Endothelial cell (in vitro differentiated cells): Measurements from ENCODE around the gene CXXC1. TPM values are rescaled to one million over a fixed set of nuclear protein-coding genes. Genes with fewer than 3 reads are reported as not detected.

Experiments used
- DNase-seq: peaks from one replicate; pipeline ENCODE4 v3.0.0; 2021; ENCODE audit warnings: low spot score
- H3K27ac Mint-ChIP-seq: one replicate; pipeline ENCODE4 v1.8.0; 2021; ENCODE audit warnings: mixed read lengths, inconsistent platforms; ENCODE audit not compliant: unreplicated experiment
- H3K27me3 Mint-ChIP-seq: one replicate; pipeline ENCODE4 v1.8.0; 2021; ENCODE audit warnings: mild to moderate bottlenecking, moderate library complexity, mixed read lengths, inconsistent platforms; ENCODE audit not compliant: unreplicated experiment
- H3K36me3 Mint-ChIP-seq: one replicate; pipeline ENCODE4 v1.8.0; 2021; ENCODE audit warnings: mild to moderate bottlenecking, low read depth, mixed read lengths, inconsistent platforms; ENCODE audit not compliant: unreplicated experiment
- H3K4me1 Mint-ChIP-seq: one replicate; pipeline ENCODE4 v1.8.0; 2021; ENCODE audit warnings: mild to moderate bottlenecking, mixed read lengths, inconsistent platforms; ENCODE audit not compliant: unreplicated experiment
- H3K4me3 Mint-ChIP-seq: one replicate; pipeline ENCODE4 v1.8.0; 2021; ENCODE audit warnings: mild to moderate bottlenecking, mixed read lengths, inconsistent platforms; ENCODE audit not compliant: unreplicated experiment
- H3K9me3 Mint-ChIP-seq: one replicate; pipeline ENCODE4 v1.8.0; 2021; ENCODE audit warnings: mixed read lengths, inconsistent platforms; ENCODE audit not compliant: unreplicated experiment
- CTCF ChIP-seq: fragments of 200-600 bp; sonication (generic); IDR thresholded peaks from one replicate; pipeline ENCODE4 v1.5.0; 2021; ENCODE audit warnings: antibody characterized with exemption; ENCODE audit not compliant: unreplicated experiment
- long read RNA-seq: library from polyadenylated mRNA; unstranded; transcript quantifications from one replicate; pipeline ENCODE4 v2.0.0, GENCODE V29; 2020; ENCODE audit not compliant: unreplicated experiment
- total RNA-seq: library from RNA; stranded (reverse); fragmentation: NEBNext Ultra II Directional; extraction: Animal tissue kit (Norgen Biotek cat#: 25700); gene quantifications from one replicate; pipeline ENCODE4 v1.2.1, GENCODE V29; 2021; ENCODE audit not compliant: unreplicated experiment

Gene CXXC1
- total RNA-seq: 71.7 TPM
- long read RNA-seq, transcript CXXC1-201 (15 exons, 2,936 nt): major isoform, 34 of 48 reads
- long read RNA-seq, partial matches to known transcripts: 1 of 48 reads
- long read RNA-seq, other reads (novel, unspliced or antisense): 10 of 48 reads

- H3K27ac Mint-ChIP-seq: peak within 1 kb of the TSS; percentile 97
- peaks cover 19% of the 10 kb centered on the region for H3K4me1 Mint-ChIP-seq
- peak; percentile 50 for TF ChIP-seq CTCF
- H3K27me3 Mint-ChIP-seq: peaks cover 19% of the 10 kb centered on the region
- no peaks in the 10 kb centered on the region for H3K9me3 Mint-ChIP-seq
- H3K4me3 Mint-ChIP-seq: peak within 1 kb of the TSS; percentile 100
- peak; percentile 95 for DNase-seq
- H3K36me3 Mint-ChIP-seq: peaks cover 20% of the 10 kb centered on the region
Observed at GRCh38 chr18:50287441-50288347, at the start of gene CXXC1. Gene CXXC1, minus strand, starts transcription at chr18:50287692. Its CDS starts 103 bp downstream, at chr18:50287589.

DNA sequence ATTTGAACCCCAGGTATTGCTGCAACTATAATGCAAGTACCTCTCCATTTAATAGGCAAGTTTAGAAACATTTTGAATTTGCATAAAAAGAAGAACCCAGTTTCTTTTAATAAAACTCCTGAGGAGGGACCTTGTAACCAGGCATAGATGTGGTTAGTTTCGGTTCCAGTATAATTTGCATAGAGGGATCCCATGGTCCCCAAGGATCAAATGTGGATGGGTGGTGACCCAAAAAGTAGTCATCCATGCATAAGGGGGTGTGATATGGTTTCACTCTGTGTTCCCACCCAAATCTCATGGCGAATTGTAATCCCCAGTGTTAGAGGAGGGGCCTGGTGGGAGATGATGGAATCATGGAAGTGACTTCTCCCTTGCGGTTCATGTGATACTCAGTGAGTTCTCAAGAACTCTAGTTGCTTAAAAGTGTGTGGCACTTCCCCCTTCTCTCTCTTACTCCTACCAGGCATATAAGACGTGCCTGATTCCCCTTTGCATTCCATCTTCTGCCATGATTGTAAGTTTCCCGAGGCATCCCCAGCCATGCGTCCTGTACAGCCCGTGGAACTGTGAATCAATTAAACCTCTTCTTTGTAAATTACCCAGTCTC, 47.2 kb upstream of the CXXC1 start:
- TF ChIP-seq CTCF: no peak
- Mint-ChIP-seq H3K27ac (no peak overlapping the region), H3K36me3 (no peaks in the 10 kb centered on the region), H3K9me3 (no peaks in the 10 kb centered on the region), H3K4me1 (no peaks in the 10 kb centered on the region), H3K4me3 (no peak overlapping the region), H3K27me3 (peaks cover 1% of the 10 kb centered on the region)
- DNase-seq: no peak

DNA sequence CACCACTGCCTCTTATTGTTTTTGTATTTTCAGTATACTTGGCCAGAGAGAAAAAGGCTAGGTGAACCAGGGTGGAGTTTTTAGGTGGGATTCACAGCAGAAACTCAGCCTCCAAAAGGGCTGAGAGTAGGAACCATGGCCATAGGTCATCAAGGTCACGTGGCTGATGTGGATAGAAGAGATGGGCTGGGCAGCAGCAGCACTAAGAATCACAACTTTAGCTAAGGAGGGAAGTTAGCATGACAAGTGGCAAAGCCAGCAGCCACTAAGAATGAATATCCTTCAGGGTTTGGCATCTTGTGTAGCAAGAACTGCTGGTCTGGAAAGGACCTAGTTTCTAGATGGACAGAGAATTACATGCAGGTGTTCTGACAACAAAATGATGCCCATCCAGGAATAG, 44.2 kb upstream of the CXXC1 start:
- H3K27ac Mint-ChIP-seq: no peak overlapping the region
- no peaks in the 10 kb centered on the region for H3K27me3 Mint-ChIP-seq
- H3K4me1 Mint-ChIP-seq: no peaks in the 10 kb centered on the region
- TF ChIP-seq CTCF: no peak
- no peak overlapping the region for H3K4me3 Mint-ChIP-seq
- no peak for DNase-seq
- no peaks in the 10 kb centered on the region for H3K36me3 Mint-ChIP-seq
- no peaks in the 10 kb centered on the region for H3K9me3 Mint-ChIP-seq

DNA sequence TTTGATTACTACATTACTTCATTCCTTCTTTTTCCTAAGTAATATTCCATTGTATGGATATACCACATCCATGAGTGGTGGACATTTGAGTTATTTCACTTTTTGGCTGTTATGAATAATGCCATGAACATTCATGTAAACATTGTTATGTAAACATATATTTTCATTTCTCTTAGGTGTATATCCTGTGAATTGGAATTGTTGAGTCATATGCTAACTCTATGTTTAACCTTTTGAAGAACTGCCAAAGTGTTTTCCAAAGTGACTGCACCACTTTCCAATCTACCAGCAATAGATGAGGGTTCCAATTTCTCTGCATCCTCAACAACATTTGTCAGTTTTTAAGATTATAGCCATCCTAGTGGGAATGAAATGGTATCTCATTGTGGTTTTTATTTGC, 42.7 kb upstream of the CXXC1 start:
- H3K4me3 Mint-ChIP-seq: no peak overlapping the region
- no peaks in the 10 kb centered on the region for H3K27me3 Mint-ChIP-seq
- H3K9me3 Mint-ChIP-seq: no peaks in the 10 kb centered on the region
- H3K27ac Mint-ChIP-seq: no peak overlapping the region
- TF ChIP-seq CTCF: no peak
- no peaks in the 10 kb centered on the region for H3K36me3 Mint-ChIP-seq
- no peaks in the 10 kb centered on the region for H3K4me1 Mint-ChIP-seq
- no peak for DNase-seq

DNA sequence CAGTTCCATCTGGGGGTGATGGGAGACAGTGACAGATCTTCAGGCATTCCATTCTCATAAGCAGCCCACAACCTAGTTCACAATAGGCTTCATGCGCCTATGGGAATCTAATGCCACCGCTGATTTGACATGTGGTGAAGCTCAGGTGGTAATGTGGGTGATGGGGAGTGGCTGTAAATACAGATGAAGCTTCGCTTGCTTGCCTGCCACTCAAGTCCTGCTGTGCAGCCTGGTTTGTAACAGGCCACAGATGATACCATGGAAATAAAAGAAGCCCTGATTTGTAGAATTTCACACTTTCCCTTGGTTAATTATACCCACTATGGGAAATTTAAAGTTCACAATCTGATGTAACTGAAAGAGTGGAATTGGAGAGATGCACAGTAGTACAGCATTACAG, 40.5 kb upstream of the CXXC1 start:
- H3K36me3 Mint-ChIP-seq: no peaks in the 10 kb centered on the region
- no peak overlapping the region for H3K27ac Mint-ChIP-seq
- H3K27me3 Mint-ChIP-seq: no peaks in the 10 kb centered on the region
- H3K4me3 Mint-ChIP-seq: no peak overlapping the region
- DNase-seq: no peak
- no peaks in the 10 kb centered on the region for H3K4me1 Mint-ChIP-seq
- no peak for TF ChIP-seq CTCF
- H3K9me3 Mint-ChIP-seq: no peaks in the 10 kb centered on the region
